OCI-M2 (cell line): Measurements from ENCODE around the gene RUNDC3A.
"Not testable (repeated sequence)": the region's sequence is repeated elsewhere in the genome, so short reads cannot be mapped to it uniquely, and the experiment has no call there.

ENCODE experiments used
- DNase-seq: peaks from one replicate; lab custom pipeline; 2025; ENCODE audit not compliant: unreplicated experiment; lab: John Stamatoyannopoulos, UW

RUNDC3A gene

GRCh38 chr17:44343510-44344209 is 35.3 kb downstream of the RUNDC3A start:
- DNase-seq, result no peak

- DNase-seq, result peak; percentile 83
These were observed 36.6 kb downstream of the RUNDC3A start, which contains the start of gene GRN for GRCh38 chr17:44344939-44345453. GRN (plus strand) TSS chr17:44345302; CDS start chr17:44349165, 3,863 bp downstream.

- DNase-seq, result no peak
These were observed 37.1 kb downstream of the RUNDC3A start for GRCh38 chr17:44345454-44346026.

- DNase-seq, result no peak
These were observed 37.9 kb downstream of the RUNDC3A start for GRCh38 chr17:44346064-44346844.

- DNase-seq, result not testable (repeated sequence)
These were observed 39.0 kb downstream of the RUNDC3A start for GRCh38 chr17:44347206-44348055.

GRCh38 chr17:44348234-44348987 is 40.0 kb downstream of the RUNDC3A start:
- DNase-seq, result no peak

- DNase-seq, result no peak
These were observed 40.6 kb downstream of the RUNDC3A start for GRCh38 chr17:44348988-44349364.

GRCh38 chr17:44349553-44350070 is 41.2 kb downstream of the RUNDC3A start:
- no peak for DNase-seq

- DNase-seq, result no peak
These were observed 42.4 kb downstream of the RUNDC3A start for GRCh38 chr17:44350733-44351226.

- no peak for DNase-seq
These were observed 43.1 kb downstream of the RUNDC3A start for GRCh38 chr17:44351464-44351863.

GRCh38 chr17:44351961-44352827 is 43.8 kb downstream of the RUNDC3A start:
- DNase-seq, result no peak

- no peak for DNase-seq
These were observed 44.6 kb downstream of the RUNDC3A start for GRCh38 chr17:44352828-44353671.

GRCh38 chr17:44353672-44354331 is 45.4 kb downstream of the RUNDC3A start:
- no peak for DNase-seq

- no peak for DNase-seq
These were observed 46.5 kb downstream of the RUNDC3A start for GRCh38 chr17:44354582-44355561.

- no peak for DNase-seq
These were observed 47.3 kb downstream of the RUNDC3A start for GRCh38 chr17:44355642-44356099.

GRCh38 chr17:44356241-44356640 is 47.8 kb downstream of the RUNDC3A start:
- no peak for DNase-seq
